NCI-H1436 treated with DMSO at 0.1 percent for 48 hours (cell line): ENCODE measurements around the gene BEST2.

Source experiments
- DNase-seq: peaks from one replicate; lab custom pipeline; 2025; lab: John Stamatoyannopoulos, UW

The BEST2 gene

GRCh38 chr19:12731337-12731736 lies 20.3 kb upstream of the BEST2 start:
- no peak for DNase-seq

GRCh38 chr19:12733369-12734214 lies 18.0 kb upstream of the BEST2 start:
- DNase-seq: no peak

- peak; percentile 99 for DNase-seq
Measured at GRCh38 chr19:12736995-12737834, 14.4 kb upstream of the BEST2 start, which contains the start of gene GET3. Gene GET3, plus strand, starts transcription at chr19:12737497. Its CDS starts 9 bp downstream, at chr19:12737506.

GRCh38 chr19:12737835-12738351 lies 13.7 kb upstream of the BEST2 start:
- DNase-seq: no peak

- no peak for DNase-seq
Measured at GRCh38 chr19:12745166-12745897, 6.3 kb upstream of the BEST2 start.

GRCh38 chr19:12748489-12748888 lies 3.1 kb upstream of the BEST2 start:
- no peak for DNase-seq

- DNase-seq: no peak
Measured at GRCh38 chr19:12749938-12750521, 1.6 kb upstream of the BEST2 start.

- no peak for DNase-seq
Measured at GRCh38 chr19:12750851-12751250, 740 bp upstream of the BEST2 start.

- no peak for DNase-seq
Measured at GRCh38 chr19:12752056-12752781, 628 bp downstream of the BEST2 start.

- no peak for DNase-seq
Measured at GRCh38 chr19:12754465-12755196, 3.0 kb downstream of the BEST2 start.

GRCh38 chr19:12756150-12756883 lies 4.7 kb downstream of the BEST2 start:
- no peak for DNase-seq

GRCh38 chr19:12757544-12758274 lies 6.1 kb downstream of the BEST2 start:
- no peak for DNase-seq

GRCh38 chr19:12759686-12760085 lies 8.1 kb downstream of the BEST2 start:
- DNase-seq: no peak

GRCh38 chr19:12763100-12763499 lies 11.5 kb downstream of the BEST2 start:
- no peak for DNase-seq

GRCh38 chr19:12764698-12765097 lies 13.1 kb downstream of the BEST2 start:
- DNase-seq: no peak

GRCh38 chr19:12766051-12766521 lies 14.5 kb downstream of the BEST2 start:
- no peak for DNase-seq

GRCh38 chr19:12767150-12767549 lies 15.6 kb downstream of the BEST2 start:
- DNase-seq: no peak

- DNase-seq: no peak
Measured at GRCh38 chr19:12767666-12768065, 16.1 kb downstream of the BEST2 start.

GRCh38 chr19:12769689-12770088 lies 18.1 kb downstream of the BEST2 start:
- DNase-seq: no peak
